ENCODE results near the gene COL16A1. TPM values are rescaled to one million over a fixed set of nuclear protein-coding genes. Genes with fewer than 3 reads are reported as not detected.

Gene COL16A1
- total RNA-seq, 2 donors from 2014 or later, result 0.73 to 1.6 TPM

GRCh38 chr1:31626223-31627207 lies 77.3 kb downstream of the COL16A1 start:
- ATAC-seq, result no peak
- Mint-ChIP-seq H3K36me3 (peaks cover 6% of the 10 kb centered on the region), H3K27ac (no peak overlapping the region), H3K27me3 (no peaks in the 10 kb centered on the region), H3K4me1 (ENCODE audit: low read depth in 2 of 2) (peaks cover 13 to 15% of the 10 kb centered on the region in 2 donors), H3K9me3 (no peaks in the 10 kb centered on the region), H3K4me3 (no peak overlapping the region)
- no peak for DNase-seq (ENCODE audit: low spot score)

- H3K27ac Mint-ChIP-seq, result no peak overlapping the region
- H3K27me3 Mint-ChIP-seq, result no peaks in the 10 kb centered on the region
- DNase-seq (ENCODE audit: low spot score) (no peak), ATAC-seq (no peak)
- no peak overlapping the region for H3K4me3 Mint-ChIP-seq
- H3K9me3 Mint-ChIP-seq, result no peaks in the 10 kb centered on the region
- peaks cover 13 to 15% of the 10 kb centered on the region in 2 donors for H3K4me1 Mint-ChIP-seq (ENCODE audit: low read depth in 2 of 2)
- peaks cover 6% of the 10 kb centered on the region for H3K36me3 Mint-ChIP-seq
Measured at GRCh38 chr1:31625561-31626222, 78.1 kb downstream of the COL16A1 start.

GRCh38 chr1:31624731-31625514 lies 78.9 kb downstream of the COL16A1 start:
- Mint-ChIP-seq H3K27ac (no peak overlapping the region), H3K36me3 (peaks cover 6% of the 10 kb centered on the region), H3K4me1 (ENCODE audit: low read depth in 2 of 2) (peaks cover 13 to 15% of the 10 kb centered on the region in 2 donors), H3K4me3 (no peak overlapping the region), H3K27me3 (no peaks in the 10 kb centered on the region), H3K9me3 (no peaks in the 10 kb centered on the region)
- ATAC-seq (peak in 1 of 2 donors; percentile 28), DNase-seq (ENCODE audit: low spot score) (no peak)

GRCh38 chr1:31624309-31624708 lies 79.5 kb downstream of the COL16A1 start:
- H3K4me1 Mint-ChIP-seq (ENCODE audit: low read depth in 2 of 2), result peaks cover 13 to 15% of the 10 kb centered on the region in 2 donors
- ATAC-seq (no peak), DNase-seq (ENCODE audit: low spot score) (no peak)
- H3K27ac Mint-ChIP-seq, result no peak overlapping the region
- no peak overlapping the region for H3K4me3 Mint-ChIP-seq
- H3K27me3 Mint-ChIP-seq, result no peaks in the 10 kb centered on the region
- peaks cover under 1% of the 10 kb centered on the region for H3K36me3 Mint-ChIP-seq
- no peaks in the 10 kb centered on the region for H3K9me3 Mint-ChIP-seq

- ATAC-seq (no peak), DNase-seq (ENCODE audit: low spot score) (no peak)
- Mint-ChIP-seq H3K4me3 (no peak overlapping the region), H3K27me3 (peaks cover 0 to 3% of the 10 kb centered on the region in 2 donors), H3K4me1 (ENCODE audit: low read depth in 2 of 2) (peaks cover 13 to 15% of the 10 kb centered on the region in 2 donors), H3K36me3 (no peaks in the 10 kb centered on the region), H3K27ac (no peak overlapping the region), H3K9me3 (no peaks in the 10 kb centered on the region)
Measured at GRCh38 chr1:31623365-31623764, 80.5 kb downstream of the COL16A1 start.

GRCh38 chr1:31621847-31622730 lies 81.7 kb downstream of the COL16A1 start:
- no peak for DNase-seq (ENCODE audit: low spot score)
- peaks cover 5 to 6% of the 10 kb centered on the region in 2 donors for H3K27me3 Mint-ChIP-seq
- H3K9me3 Mint-ChIP-seq, result no peaks in the 10 kb centered on the region
- ATAC-seq, result no peak
- no peak overlapping the region for H3K27ac Mint-ChIP-seq
- no peaks in the 10 kb centered on the region for H3K36me3 Mint-ChIP-seq
- H3K4me1 Mint-ChIP-seq (ENCODE audit: low read depth in 2 of 2), result peaks cover 16 to 18% of the 10 kb centered on the region in 2 donors
- H3K4me3 Mint-ChIP-seq, result no peak overlapping the region

- H3K4me3 Mint-ChIP-seq, result no peak overlapping the region
- peaks cover 18% of the 10 kb centered on the region in 2 donors for H3K4me1 Mint-ChIP-seq (ENCODE audit: low read depth in 2 of 2)
- no peaks in the 10 kb centered on the region for H3K9me3 Mint-ChIP-seq
- no peak for DNase-seq (ENCODE audit: low spot score)
- H3K36me3 Mint-ChIP-seq, result no peaks in the 10 kb centered on the region
- ATAC-seq, result no peak
- H3K27me3 Mint-ChIP-seq, result peaks cover 12% of the 10 kb centered on the region in 2 donors
- H3K27ac Mint-ChIP-seq, result no peak overlapping the region
Measured at GRCh38 chr1:31621498-31621820, 82.4 kb downstream of the COL16A1 start.

GRCh38 chr1:31620631-31621497 lies 83.0 kb downstream of the COL16A1 start:
- Mint-ChIP-seq H3K36me3 (no peaks in the 10 kb centered on the region), H3K4me1 (ENCODE audit: low read depth in 2 of 2) (peaks cover 18% of the 10 kb centered on the region in 2 donors), H3K9me3 (no peaks in the 10 kb centered on the region), H3K27me3 (peaks cover 15 to 18% of the 10 kb centered on the region in 2 donors), H3K27ac (no peak overlapping the region), H3K4me3 (no peak overlapping the region)
- ATAC-seq (no peak), DNase-seq (ENCODE audit: low spot score) (no peak)

GRCh38 chr1:31618916-31619846 lies 84.6 kb downstream of the COL16A1 start:
- Mint-ChIP-seq H3K27me3 (peaks cover 19 to 23% of the 10 kb centered on the region in 2 donors), H3K4me3 (no peak overlapping the region), H3K27ac (no peak overlapping the region), H3K4me1 (ENCODE audit: low read depth in 2 of 2) (peaks cover 17 to 18% of the 10 kb centered on the region in 2 donors), H3K36me3 (no peaks in the 10 kb centered on the region), H3K9me3 (no peaks in the 10 kb centered on the region)
- DNase-seq (ENCODE audit: low spot score) (no peak), ATAC-seq (no peak)

GRCh38 chr1:31617916-31618746 lies 85.7 kb downstream of the COL16A1 start:
- ATAC-seq (peak; percentile 52 to 63), DNase-seq (ENCODE audit: low spot score) (no peak)
- Mint-ChIP-seq H3K27me3 (peaks cover 19 to 23% of the 10 kb centered on the region in 2 donors), H3K4me1 (ENCODE audit: low read depth in 2 of 2) (peaks cover 12 to 13% of the 10 kb centered on the region in 2 donors), H3K27ac (no peak overlapping the region), H3K4me3 (no peak overlapping the region), H3K9me3 (no peaks in the 10 kb centered on the region), H3K36me3 (no peaks in the 10 kb centered on the region)
